ENCODE data around the gene COL1A1. TPM values are rescaled to one million over a fixed set of nuclear protein-coding genes. Genes with fewer than 3 reads are reported as not detected.

COL1A1 gene
- total RNA-seq, 4 donors from 2014 or later: 11.3 to 287 (median 31.9) TPM

DNA sequence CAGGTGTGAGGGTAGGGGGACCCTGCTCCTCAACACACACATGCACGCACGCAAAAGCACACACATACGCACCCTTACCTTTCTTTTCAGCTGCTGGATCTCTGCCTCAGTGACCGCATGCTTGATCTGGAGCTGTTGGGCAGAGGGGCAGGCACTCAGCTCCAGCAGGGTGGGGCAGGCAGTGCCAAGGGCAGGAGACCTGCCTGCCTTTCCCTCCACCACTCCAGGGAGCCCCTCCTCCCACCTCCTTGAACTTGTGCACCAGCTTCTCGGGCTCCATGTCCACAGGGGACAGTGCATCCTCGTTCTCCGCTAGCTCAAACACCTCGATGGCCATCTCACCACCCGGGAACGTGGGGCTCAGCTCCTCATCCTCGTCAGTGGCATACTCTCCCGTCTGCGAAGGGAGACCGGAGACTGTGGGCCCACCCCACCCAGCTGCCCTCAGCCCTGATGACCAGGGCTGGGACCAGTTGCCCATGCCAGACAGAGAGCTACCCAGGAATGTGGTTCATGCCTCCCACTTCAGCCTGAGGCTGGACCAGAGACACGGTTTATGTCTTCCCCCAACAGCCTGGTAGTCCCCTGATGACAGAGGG is 62.1 kb downstream of the COL1A1 start:
- Histone ChIP-seq H3K4me1 (peaks cover 0 to 33% (median 8%) of the 10 kb centered on the region in 4 donors), H3K4me3 (no peak overlapping the region), H3K27ac (no peak overlapping the region), H3K27me3 (no peaks in the 10 kb centered on the region), H3K9me3 (no peaks in the 10 kb centered on the region), H3K36me3 (peaks cover 0 to 95% (median 5%) of the 10 kb centered on the region in 3 donors)
- no peak for DNase-seq
- TF ChIP-seq POLR2A (IDR thresholded peaks at IDR 0.05): no peak
- TF ChIP-seq, protein P1, sequence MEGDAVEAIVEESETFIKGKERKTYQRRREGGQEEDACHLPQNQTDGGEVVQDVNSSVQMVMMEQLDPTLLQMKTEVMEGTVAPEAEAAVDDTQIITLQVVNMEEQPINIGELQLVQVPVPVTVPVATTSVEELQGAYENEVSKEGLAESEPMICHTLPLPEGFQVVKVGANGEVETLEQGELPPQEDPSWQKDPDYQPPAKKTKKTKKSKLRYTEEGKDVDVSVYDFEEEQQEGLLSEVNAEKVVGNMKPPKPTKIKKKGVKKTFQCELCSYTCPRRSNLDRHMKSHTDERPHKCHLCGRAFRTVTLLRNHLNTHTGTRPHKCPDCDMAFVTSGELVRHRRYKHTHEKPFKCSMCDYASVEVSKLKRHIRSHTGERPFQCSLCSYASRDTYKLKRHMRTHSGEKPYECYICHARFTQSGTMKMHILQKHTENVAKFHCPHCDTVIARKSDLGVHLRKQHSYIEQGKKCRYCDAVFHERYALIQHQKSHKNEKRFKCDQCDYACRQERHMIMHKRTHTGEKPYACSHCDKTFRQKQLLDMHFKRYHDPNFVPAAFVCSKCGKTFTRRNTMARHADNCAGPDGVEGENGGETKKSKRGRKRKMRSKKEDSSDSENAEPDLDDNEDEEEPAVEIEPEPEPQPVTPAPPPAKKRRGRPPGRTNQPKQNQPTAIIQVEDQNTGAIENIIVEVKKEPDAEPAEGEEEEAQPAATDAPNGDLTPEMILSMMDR (IDR thresholded peaks at IDR 0.05): no peak

DNA sequence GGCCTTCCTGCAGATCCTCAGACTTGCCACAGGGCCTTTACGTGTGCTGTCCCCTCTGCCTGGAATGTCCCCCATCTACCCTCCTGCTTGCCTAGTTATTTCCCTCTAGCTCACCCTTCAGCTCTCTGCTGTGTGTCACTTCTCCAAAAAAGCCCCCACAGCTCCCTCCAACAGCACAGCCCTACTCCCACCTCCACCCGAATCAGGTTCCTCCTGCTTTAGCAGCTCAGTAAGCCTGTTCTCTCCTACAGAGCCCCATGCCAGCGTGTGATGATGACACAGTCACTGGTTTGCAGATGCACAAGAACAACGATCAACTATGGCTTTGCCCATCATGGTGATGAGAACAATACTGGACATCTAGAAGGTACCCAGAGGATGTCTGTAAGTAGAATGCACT is 64.4 kb downstream of the COL1A1 start:
- no peak for DNase-seq
- Histone ChIP-seq H3K4me1 (peaks cover 0 to 25% (median 8%) of the 10 kb centered on the region in 4 donors), H3K4me3 (no peak overlapping the region), H3K36me3 (peaks cover 0 to 74% (median 5%) of the 10 kb centered on the region in 3 donors), H3K27ac (no peak overlapping the region), H3K9me3 (no peaks in the 10 kb centered on the region), H3K27me3 (no peaks in the 10 kb centered on the region)
- no peak for TF ChIP-seq POLR2A (IDR thresholded peaks at IDR 0.05)
- TF ChIP-seq, protein P1 (IDR thresholded peaks at IDR 0.05): no peak

DNA sequence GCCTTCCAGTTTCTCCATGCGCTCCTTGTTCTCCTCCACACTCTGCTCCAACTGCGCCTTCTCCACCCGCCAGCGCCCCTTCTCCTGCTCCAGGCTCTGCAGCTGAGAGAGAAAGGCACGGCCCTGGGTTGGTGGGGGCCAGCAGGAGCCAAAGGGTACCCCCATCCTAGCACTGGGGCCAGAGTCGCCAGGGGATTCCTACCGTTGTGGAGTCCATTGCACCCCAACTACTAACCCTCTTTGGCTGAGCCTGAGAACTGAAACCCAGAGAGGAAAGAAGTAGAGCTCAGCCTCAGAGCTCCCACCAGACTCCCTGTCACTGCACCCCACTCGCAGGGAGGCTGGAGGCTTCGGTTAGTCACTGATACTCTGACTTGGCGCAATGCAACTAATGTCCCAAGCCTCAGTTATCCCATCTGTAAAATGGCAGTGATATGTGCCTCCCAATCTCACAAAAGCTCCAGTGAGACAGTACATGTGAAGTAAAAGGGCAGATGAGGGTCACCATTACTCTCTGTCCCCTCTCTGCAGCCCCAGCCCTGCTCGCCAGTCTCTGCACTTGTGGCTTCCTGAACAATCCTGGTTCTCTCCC is 65.2 kb downstream of the COL1A1 start:
- no peak for TF ChIP-seq POLR2A (IDR thresholded peaks at IDR 0.05)
- TF ChIP-seq, protein P1 (IDR thresholded peaks at IDR 0.05): no peak
- Histone ChIP-seq H3K27me3 (no peaks in the 10 kb centered on the region), H3K27ac (no peak overlapping the region), H3K36me3 (peaks cover 0 to 67% (median 5%) of the 10 kb centered on the region in 3 donors), H3K4me3 (no peak overlapping the region), H3K4me1 (peaks cover 0 to 25% (median 6%) of the 10 kb centered on the region in 4 donors), H3K9me3 (no peaks in the 10 kb centered on the region)
- DNase-seq: no peak

DNA sequence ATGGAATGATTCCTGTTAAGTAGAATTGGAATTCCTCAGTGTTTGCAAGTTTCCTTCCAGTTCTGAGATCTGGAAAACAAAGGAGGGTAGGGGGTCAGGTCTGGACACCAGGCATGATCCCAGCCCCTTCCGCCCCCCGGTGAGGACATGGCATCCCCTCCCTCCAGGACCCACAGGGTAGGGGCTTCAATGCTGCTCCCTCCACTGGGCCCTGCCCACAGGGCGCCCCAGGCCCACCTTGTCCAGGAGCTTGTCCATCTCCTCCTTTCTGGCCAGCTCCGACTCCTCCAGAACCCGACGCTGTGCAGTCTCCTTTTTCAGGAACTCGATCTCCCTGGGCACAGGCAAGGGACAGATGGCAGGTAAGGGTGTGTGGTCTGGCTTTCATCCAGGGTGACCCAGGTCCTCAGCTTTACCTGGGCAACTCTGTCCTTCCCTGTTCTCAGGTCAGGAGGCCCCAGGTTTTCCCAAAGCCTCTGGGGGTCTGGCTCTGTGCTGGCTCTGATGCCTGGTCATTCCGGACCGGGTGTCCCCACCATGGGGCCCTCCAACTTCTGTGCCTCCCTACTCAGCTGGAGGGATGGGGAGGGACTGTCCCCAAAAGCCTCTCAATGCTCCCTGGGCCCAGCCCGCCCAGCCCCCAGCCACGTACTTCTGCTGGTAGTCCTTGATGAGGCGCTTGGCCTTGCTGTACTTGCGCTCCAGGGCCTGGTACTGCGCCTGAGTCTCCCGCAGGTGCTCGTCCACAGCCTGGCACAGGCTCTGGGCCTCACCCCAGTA is 65.9 kb downstream of the COL1A1 start:
- Histone ChIP-seq H3K27me3 (no peaks in the 10 kb centered on the region), H3K4me1 (peaks cover 0 to 18% (median 4%) of the 10 kb centered on the region in 4 donors), H3K27ac (no peak overlapping the region), H3K4me3 (no peak overlapping the region), H3K9me3 (no peaks in the 10 kb centered on the region), H3K36me3 (peaks cover 0 to 60% (median 5%) of the 10 kb centered on the region in 3 donors)
- DNase-seq: no peak
- TF ChIP-seq, protein P1 (IDR thresholded peaks at IDR 0.05): no peak
- no peak for TF ChIP-seq POLR2A (IDR thresholded peaks at IDR 0.05)

DNA sequence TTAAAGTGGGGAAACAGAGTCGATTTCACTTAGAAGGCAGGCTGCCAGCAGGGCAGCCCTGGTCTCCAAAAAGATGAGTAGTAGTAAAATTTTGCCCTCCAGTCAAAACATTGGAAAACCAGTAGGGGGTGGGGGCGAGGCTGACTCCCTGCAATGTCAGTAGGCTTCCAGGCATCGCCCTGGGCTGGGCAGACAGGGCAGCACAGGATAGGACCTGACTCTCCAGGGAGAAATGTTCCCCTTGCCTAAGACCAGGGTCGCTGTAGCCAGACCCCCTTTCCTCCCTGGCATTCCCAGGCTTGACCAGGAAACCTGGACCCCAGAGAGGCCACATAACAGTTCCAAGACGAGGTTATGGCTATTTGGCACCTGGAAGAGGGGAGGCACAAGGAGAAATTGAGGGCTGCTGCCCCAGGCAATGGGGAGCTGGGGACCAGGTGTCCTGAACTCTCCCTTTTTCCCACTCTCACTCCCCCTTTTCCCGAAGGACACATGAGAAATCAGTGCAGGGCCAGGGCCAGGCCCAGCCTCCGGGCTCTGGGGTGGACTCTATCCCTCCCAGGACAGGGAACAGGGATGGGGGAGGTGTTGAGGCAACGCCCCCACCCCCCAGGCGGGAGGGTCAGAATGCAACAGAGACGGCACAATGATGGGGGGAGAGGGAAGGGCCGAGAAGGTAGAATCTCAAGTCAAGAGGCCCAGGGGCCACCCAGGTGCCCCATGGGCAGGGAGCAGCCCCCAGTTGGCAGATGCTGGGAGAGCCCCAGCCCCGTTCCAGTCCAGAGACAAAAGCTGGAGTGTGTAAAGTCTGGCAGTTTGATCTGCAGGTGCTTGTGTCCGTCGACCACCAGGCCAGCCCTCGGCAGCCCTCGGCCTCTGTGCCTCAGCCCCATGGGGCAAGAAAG is 67.0 kb downstream of the COL1A1 start:
- no peaks in the 10 kb centered on the region for H3K9me3 ChIP-seq
- peaks cover 0 to 52% (median 5%) of the 10 kb centered on the region in 3 donors for H3K36me3 ChIP-seq
- H3K4me1 ChIP-seq: peaks cover 0 to 23% (median 8%) of the 10 kb centered on the region in 4 donors
- peaks cover 0 to 5% of the 10 kb centered on the region in 2 donors for H3K27me3 ChIP-seq
- DNase-seq: no peak
- H3K4me3 ChIP-seq: no peak overlapping the region
- TF ChIP-seq, protein P1 (IDR thresholded peaks at IDR 0.05): no peak
- TF ChIP-seq POLR2A (IDR thresholded peaks at IDR 0.05): no peak
- H3K27ac ChIP-seq: no peak overlapping the region
